Left lung (tissue), 10 donors: ENCODE measurements around the gene HOXA9. TPM values are rescaled to one million over a fixed set of nuclear protein-coding genes. Genes with fewer than 3 reads are reported as not detected.

Source experiments
- ATAC-seq: fragments of 200-7000 bp; cut with Tn5 transposase; one replicate; pipeline ENCODE4 v1.9.1; 2020; ENCODE audit warnings: moderate library complexity
- DNase-seq, 4 donors: peaks; one replicate each; pipeline ENCODE4 v3.0.0-alpha.2; 2013 to 2020
- H3K27ac ChIP-seq, 2 donors: fragments of 200-600 bp; sonication (generic) in 1 of 2; one replicate each; pipeline versions ENCODE4 v1.5.0 to v1.8.0; 2020 to 2021
- H3K27me3 ChIP-seq, 2 donors: fragments of 200-600 bp; sonication (generic) in 1 of 2; one replicate each; pipeline versions ENCODE4 v1.5.0 to v1.8.0; 2020 to 2021
- H3K36me3 ChIP-seq, 2 donors: fragments of 200-600 bp; sonication (generic) in 1 of 2; one replicate each; pipeline versions ENCODE4 v1.5.0 to v1.8.0; 2020 to 2021
- H3K4me1 ChIP-seq, 2 donors: fragments of 200-600 bp; one replicate each; pipeline ENCODE4 v1.8.0; 2021
- H3K4me3 ChIP-seq, 2 donors: fragments of 200-600 bp; sonication (generic) in 1 of 2; one replicate each; pipeline versions ENCODE4 v1.5.0 to v1.8.0; 2020 to 2021; ENCODE audit warnings: mild to moderate bottlenecking in 1 of 2
- H3K9me3 ChIP-seq, 2 donors: fragments of 200-600 bp; sonication (generic) in 1 of 2; one replicate each; pipeline versions ENCODE4 v1.5.0 to v1.8.0; 2020 to 2021
- CTCF ChIP-seq, 2 donors: fragments of 200-600 bp; sonication (generic) in 1 of 2; IDR thresholded peaks; one replicate each; pipeline versions ENCODE4 v1.5.0 to v1.8.0; 2021; ENCODE audit warnings: antibody characterized with exemption in 2 of 2
- intact Hi-C, 2 donors: fragments of 100-400 bp; cut with DNase I; formaldehyde crosslinking; loops; one replicate each; pipeline versions ENCODE4 v1.11.2 to v1.14.2; 2022
- polyA plus RNA-seq, 6 donors: library from polyadenylated mRNA; unstranded; fragments of 120-200 nt; gene quantifications; one replicate each; pipeline ENCODE4 v1.2.1, GENCODE V29; 2013; ENCODE audit not compliant: insufficient read length in 6 of 6
- total RNA-seq, 2 donors: library from RNA; stranded (reverse); fragmentation: NEBNext Ultra II Directional; extraction: Animal tissue kit (Norgen Biotek cat#: 25700); gene quantifications; one replicate each; pipeline ENCODE4 v1.2.1, GENCODE V29; 2021
- donor health status: DM: no; HTN: yes; CAD: no.
- donor health status: DM: no; HTN: no; CAD: no.

HOXA9 gene
- total and polyA plus RNA-seq, 8 donors = 0.38 to 1.4 (median 0.57) TPM

GRCh38 chr7:27178366-27178765 lies 13.0 kb upstream of the HOXA9 start:
- intact Hi-C loops = no loop called here

DNA sequence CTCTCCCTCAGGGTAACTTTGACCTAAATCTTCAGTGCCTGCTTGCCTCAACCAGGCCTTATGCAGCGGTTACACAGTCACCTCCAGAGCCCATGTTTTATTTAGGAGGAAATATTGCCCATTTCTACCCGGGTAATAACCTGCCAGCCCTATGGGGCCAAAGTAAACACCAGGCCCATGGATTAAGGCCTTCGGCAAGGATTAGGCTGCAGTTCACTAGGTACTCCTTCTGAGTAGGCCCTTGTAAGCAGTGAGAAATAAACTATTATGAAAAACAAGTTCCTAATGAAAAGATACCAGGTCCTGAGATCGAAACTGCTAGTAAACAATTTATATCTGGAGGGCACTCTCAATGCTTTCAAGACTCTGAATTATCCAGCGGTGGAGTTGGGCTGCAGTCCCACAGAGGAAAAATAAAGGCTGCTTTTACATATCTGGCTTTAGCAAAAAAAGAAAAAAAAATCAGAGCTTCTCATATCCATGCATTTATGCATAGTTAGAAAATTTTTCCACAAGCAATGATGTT lies 12.5 kb upstream of the HOXA9 start:
- peaks cover 8 to 29% of the 10 kb centered on the region in 2 donors for H3K4me1 ChIP-seq
- peaks cover 99 to 100% of the 10 kb centered on the region in 2 donors for H3K27me3 ChIP-seq
- H3K27ac ChIP-seq = no peak overlapping the region
- DNase-seq (no peak), ATAC-seq (no peak)
- intact Hi-C loops = no loop called here
- no peak for TF ChIP-seq CTCF (IDR thresholded peaks at IDR 0.05)
- no peaks in the 10 kb centered on the region for H3K9me3 ChIP-seq
- no peak overlapping the region for H3K4me3 ChIP-seq
- no peaks in the 10 kb centered on the region for H3K36me3 ChIP-seq

More at GRCh38 chr7:27178366-27178765, 13.0 kb upstream of the HOXA9 start:
- H3K9me3 ChIP-seq = no peaks in the 10 kb centered on the region
- no peak overlapping the region for H3K4me3 ChIP-seq
- H3K4me1 ChIP-seq = peaks cover 8 to 28% of the 10 kb centered on the region in 2 donors
- ATAC-seq (no peak), DNase-seq (no peak)
- H3K27ac ChIP-seq = no peak overlapping the region
- TF ChIP-seq CTCF (IDR thresholded peaks at IDR 0.05) = no peak
- no peaks in the 10 kb centered on the region for H3K36me3 ChIP-seq
- H3K27me3 ChIP-seq = peaks cover 99 to 100% of the 10 kb centered on the region in 2 donors

DNA sequence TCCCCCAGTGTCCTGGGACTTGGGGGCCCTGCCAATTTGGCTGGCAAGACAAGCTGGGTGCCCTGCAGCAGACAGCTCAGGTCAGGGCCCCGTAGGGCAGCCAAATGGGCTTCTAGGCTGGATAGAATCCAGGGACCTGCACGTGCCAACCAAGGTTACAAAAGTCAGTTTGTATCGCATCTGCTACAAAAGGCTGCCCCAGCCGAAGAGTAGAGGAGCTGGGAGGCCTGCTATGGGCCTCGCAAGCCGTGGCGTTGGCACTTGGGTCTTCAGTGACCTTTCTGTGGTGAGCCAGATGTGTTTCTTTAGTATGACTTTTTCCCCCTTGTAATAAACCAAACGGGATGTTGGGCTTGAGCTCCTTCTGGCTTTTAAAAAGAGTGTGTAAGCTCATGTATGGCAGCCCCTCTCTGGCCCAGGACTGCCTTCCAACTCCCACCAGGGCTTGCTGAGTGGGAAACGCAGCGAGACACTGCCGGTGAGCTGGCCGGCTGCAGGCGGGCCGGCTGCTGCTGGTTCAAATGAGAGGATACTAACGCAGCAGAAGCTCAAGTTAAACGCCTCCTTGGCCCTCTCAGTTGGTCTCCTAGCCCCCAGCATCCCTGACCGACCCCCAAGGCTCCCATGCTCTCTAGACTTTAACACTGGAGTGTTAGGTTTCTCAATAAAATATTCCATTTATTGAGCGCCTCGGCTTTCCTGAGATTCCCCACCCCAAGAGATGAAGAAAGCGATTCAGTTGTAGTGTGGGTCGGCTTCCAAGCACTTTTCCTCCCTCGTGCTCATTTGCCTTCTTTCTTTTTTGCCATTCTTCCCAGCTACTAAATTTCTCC lies 11.8 kb upstream of the HOXA9 start:
- Histone ChIP-seq H3K36me3 (no peaks in the 10 kb centered on the region), H3K27ac (no peak overlapping the region), H3K9me3 (no peaks in the 10 kb centered on the region), H3K27me3 (peaks cover 99 to 100% of the 10 kb centered on the region in 2 donors), H3K4me3 (no peak overlapping the region), H3K4me1 (peaks cover 8 to 36% of the 10 kb centered on the region in 2 donors)
- DNase-seq (peak in 1 of 4 donors; percentile 19), ATAC-seq (no peak)
- intact Hi-C loops = no loop called here
- TF ChIP-seq CTCF (IDR thresholded peaks at IDR 0.05) = no peak

GRCh38 chr7:27176524-27176845 lies 11.1 kb upstream of the HOXA9 start:
- ATAC-seq (no peak), DNase-seq (peak in 1 of 4 donors; percentile 10)
- Histone ChIP-seq H3K36me3 (no peaks in the 10 kb centered on the region), H3K27ac (no peak overlapping the region), H3K9me3 (no peaks in the 10 kb centered on the region), H3K4me1 (peaks cover 8 to 43% of the 10 kb centered on the region in 2 donors), H3K27me3 (peaks cover 100% of the 10 kb centered on the region in 2 donors), H3K4me3 (no peak overlapping the region)
- TF ChIP-seq CTCF (IDR thresholded peaks at IDR 0.05) = no peak
- intact Hi-C loops = no loop called here
